HFFc6 (cell line): ENCODE measurements around the gene RBM23. TPM values are rescaled to one million over a fixed set of nuclear protein-coding genes. Genes with fewer than 3 reads are reported as not detected.

Source experiments
- DNase-seq: peaks from one replicate; pipeline ENCODE4 v3.0.0-alpha.2; 2018
- H3K27ac Mint-ChIP-seq: 2 replicates; pipeline ENCODE4 v1.8.0; 2020; ENCODE audit warnings: mild to moderate bottlenecking, mixed read lengths
- H3K27me3 Mint-ChIP-seq: 2 replicates; pipeline ENCODE4 v1.8.0; 2021; ENCODE audit warnings: mild to moderate bottlenecking, moderate library complexity, mixed read lengths; ENCODE audit not compliant: insufficient read depth
- H3K36me3 Mint-ChIP-seq: 2 replicates; pipeline ENCODE4 v1.8.0; 2021; ENCODE audit warnings: low read depth, mixed read lengths
- H3K4me1 Mint-ChIP-seq: 2 replicates; pipeline ENCODE4 v1.8.0; 2020; ENCODE audit warnings: low read depth, mixed read lengths
- H3K4me3 Mint-ChIP-seq: 2 replicates; pipeline ENCODE4 v1.8.0; 2020; ENCODE audit warnings: mild to moderate bottlenecking, moderate library complexity, mixed read lengths
- H3K9me3 Mint-ChIP-seq: 2 replicates; pipeline ENCODE4 v1.8.0; 2020; ENCODE audit warnings: mild to moderate bottlenecking, mixed read lengths
- total RNA-seq, 6 experiments: library from RNA; stranded (reverse); fragmentation: NEBNext Ultra II Directional; extraction: Animal tissue kit (Norgen Biotek cat#: 25700); gene quantifications; 2 replicates in 1 of 6; 3 replicates in 5 of 6; pipeline ENCODE4 v1.2.3, GENCODE V29; 2021
- TF ChIP-seq, protein P1 (sequence below): fragments of 200-600 bp; sonication (generic); IDR thresholded peaks from 2 replicates; pipeline ENCODE4 v1.5.0; 2021; ENCODE audit warnings: antibody characterized with exemption, mild to moderate bottlenecking

The RBM23 gene
- total RNA-seq, 6 experiments from 2014 or later, result 43.5 to 56.8 (median 52.2) TPM

DNA sequence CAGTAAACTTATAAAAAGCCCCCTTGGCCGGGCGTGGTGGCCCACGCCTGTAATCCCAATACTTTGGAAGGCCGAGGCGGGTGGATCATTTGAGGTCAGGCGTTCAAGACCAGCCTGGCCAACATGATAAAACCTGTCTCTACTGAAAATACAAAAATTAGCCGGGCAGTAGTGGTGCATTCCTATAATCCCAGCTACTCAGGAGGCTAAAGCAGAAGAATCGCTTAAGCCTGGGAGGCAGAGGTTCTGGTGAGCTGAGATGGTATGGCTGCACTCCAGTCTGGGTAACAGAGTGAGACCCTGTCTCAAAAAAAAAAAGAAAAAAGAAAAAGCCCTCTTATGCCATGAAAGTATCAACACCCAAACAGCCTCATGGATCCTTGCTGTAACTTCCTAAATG lies 6.6 kb upstream of the RBM23 start:
- no peak overlapping the region for H3K4me3 Mint-ChIP-seq
- H3K27ac Mint-ChIP-seq, result 0 out of 2 replicates have a peak overlapping the region, but pooled peaks have one; percentile 32
- peaks cover 55% of the 10 kb centered on the region for H3K36me3 Mint-ChIP-seq
- no peaks in the 10 kb centered on the region for H3K9me3 Mint-ChIP-seq
- DNase-seq, result no peak
- H3K27me3 Mint-ChIP-seq, result no peaks in the 10 kb centered on the region; the same call in 1 of the 2 replicates
- peaks cover 52% of the 10 kb centered on the region for H3K4me1 Mint-ChIP-seq
- TF ChIP-seq, protein P1, sequence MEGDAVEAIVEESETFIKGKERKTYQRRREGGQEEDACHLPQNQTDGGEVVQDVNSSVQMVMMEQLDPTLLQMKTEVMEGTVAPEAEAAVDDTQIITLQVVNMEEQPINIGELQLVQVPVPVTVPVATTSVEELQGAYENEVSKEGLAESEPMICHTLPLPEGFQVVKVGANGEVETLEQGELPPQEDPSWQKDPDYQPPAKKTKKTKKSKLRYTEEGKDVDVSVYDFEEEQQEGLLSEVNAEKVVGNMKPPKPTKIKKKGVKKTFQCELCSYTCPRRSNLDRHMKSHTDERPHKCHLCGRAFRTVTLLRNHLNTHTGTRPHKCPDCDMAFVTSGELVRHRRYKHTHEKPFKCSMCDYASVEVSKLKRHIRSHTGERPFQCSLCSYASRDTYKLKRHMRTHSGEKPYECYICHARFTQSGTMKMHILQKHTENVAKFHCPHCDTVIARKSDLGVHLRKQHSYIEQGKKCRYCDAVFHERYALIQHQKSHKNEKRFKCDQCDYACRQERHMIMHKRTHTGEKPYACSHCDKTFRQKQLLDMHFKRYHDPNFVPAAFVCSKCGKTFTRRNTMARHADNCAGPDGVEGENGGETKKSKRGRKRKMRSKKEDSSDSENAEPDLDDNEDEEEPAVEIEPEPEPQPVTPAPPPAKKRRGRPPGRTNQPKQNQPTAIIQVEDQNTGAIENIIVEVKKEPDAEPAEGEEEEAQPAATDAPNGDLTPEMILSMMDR, result no peak

DNA sequence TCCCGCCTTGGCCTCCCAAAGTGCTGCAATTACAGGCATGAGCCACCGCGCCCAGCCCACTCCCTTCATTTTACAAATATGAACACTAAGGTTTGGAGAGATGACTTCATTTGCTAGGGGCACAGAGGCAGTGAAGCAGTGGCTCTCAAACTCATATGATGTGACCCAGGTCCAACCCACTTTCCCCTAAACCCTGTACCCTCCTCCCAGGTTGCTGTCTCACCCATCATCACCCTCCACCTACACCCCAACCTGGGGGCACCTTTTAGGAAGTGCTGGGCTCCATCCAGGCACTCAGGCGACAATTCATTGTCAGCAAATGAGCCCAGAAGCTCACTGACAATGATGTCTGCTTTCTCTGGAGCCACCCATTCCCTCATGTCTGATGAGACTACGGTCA lies 4.8 kb upstream of the RBM23 start:
- Mint-ChIP-seq H3K4me1 (peaks cover 66% of the 10 kb centered on the region), H3K27me3 (peaks cover 5% of the 10 kb centered on the region), H3K4me3 (no peak overlapping the region), H3K27ac (no peak overlapping the region), H3K36me3 (peaks cover 68% of the 10 kb centered on the region), H3K9me3 (peaks cover 4% of the 10 kb centered on the region)
- TF ChIP-seq, protein P1, result no peak
- no peak for DNase-seq

DNA sequence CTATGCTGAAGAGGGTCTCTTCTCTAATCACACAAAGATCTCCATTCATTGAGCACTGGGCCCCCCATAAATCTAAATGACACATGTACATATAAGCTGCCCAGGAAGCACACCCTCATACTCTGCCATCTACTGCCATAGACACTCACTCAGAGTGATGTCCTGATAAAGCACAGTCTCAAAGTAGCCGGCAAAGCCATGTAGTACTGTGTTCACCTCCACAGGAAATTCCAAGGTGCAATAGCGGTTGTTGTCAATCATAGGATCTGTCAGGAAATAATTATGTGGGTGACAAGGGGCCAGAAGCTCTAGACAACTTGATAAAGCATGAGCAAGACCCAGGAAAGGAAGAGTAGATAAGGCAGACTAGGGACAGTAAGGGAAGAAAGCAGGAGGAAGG lies 3.3 kb upstream of the RBM23 start:
- TF ChIP-seq, protein P1, result no peak
- DNase-seq, result no peak
- H3K9me3 Mint-ChIP-seq, result peaks cover 8% of the 10 kb centered on the region
- peaks cover 9% of the 10 kb centered on the region for H3K27me3 Mint-ChIP-seq
- H3K36me3 Mint-ChIP-seq, result peaks cover 78% of the 10 kb centered on the region
- peaks cover 67% of the 10 kb centered on the region for H3K4me1 Mint-ChIP-seq
- H3K27ac Mint-ChIP-seq, result peak overlapping the region; percentile 70
- H3K4me3 Mint-ChIP-seq, result no peak overlapping the region

DNA sequence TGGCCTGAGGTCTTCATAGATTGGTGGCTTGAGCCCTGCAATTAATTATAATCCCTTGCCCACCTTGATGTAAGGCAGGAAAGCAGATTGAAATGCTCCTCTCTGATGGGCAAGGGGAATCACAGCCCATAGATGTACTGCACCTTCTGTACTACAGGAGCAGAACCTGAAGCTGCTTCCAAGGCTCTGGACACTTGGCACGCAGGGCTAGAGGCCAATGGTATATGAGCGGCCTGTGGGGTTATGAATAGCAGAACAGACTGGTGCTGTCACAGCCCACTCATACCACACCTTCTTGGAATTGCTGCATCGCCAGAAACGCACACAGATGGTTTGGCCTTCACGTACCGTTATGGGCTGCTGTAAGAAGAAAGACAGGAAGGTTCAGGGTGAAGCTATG lies 1.7 kb upstream of the RBM23 start:
- peaks cover 8% of the 10 kb centered on the region for H3K9me3 Mint-ChIP-seq
- H3K4me3 Mint-ChIP-seq, result no peak overlapping the region
- TF ChIP-seq, protein P1, result no peak
- H3K36me3 Mint-ChIP-seq, result peaks cover 66% of the 10 kb centered on the region
- peaks cover 9% of the 10 kb centered on the region for H3K27me3 Mint-ChIP-seq
- no peak for DNase-seq
- H3K4me1 Mint-ChIP-seq, result peaks cover 55% of the 10 kb centered on the region
- H3K27ac Mint-ChIP-seq, result peak overlapping the region; percentile 100

DNA sequence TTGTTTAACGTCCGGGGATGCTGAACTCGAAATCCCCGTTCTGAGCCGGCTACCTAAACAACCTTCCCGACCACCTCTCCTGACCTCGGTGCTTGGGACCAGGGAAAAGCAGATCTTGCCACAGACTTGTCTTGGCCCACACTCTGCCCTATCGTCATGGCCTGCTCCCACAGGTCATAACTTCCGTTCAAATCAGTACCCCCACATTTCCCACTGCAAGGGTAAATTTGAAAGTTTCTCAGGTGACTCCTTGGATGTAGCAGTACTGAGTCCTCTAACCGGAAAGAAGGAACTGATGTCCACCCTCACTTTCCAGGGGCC lies 612 bp upstream of the RBM23 start:
- DNase-seq, result no peak
- Mint-ChIP-seq H3K4me3 (peak overlapping the region; percentile 100), H3K27me3 (peaks cover 9% of the 10 kb centered on the region), H3K9me3 (peaks cover 8% of the 10 kb centered on the region), H3K36me3 (peaks cover 68% of the 10 kb centered on the region), H3K27ac (peak overlapping the region; percentile 100), H3K4me1 (peaks cover 55% of the 10 kb centered on the region)
- TF ChIP-seq, protein P1, result no peak
